ENCODE measurements around the gene SLC1A7. TPM values are rescaled to one million over a fixed set of nuclear protein-coding genes. Genes with fewer than 3 reads are reported as not detected.

Gene SLC1A7
- total and polyA plus RNA-seq, 8 donors = 0.08 to 0.45 (median 0.29) TPM; not detected in 5

GRCh38 chr1:53129891-53130597 is 12.4 kb downstream of the SLC1A7 start:
- H3K36me3 ChIP-seq = no peaks in the 10 kb centered on the region
- peaks cover 3 to 53% (median 22%) of the 10 kb centered on the region in 4 donors for H3K4me1 ChIP-seq
- DNase-seq = peak in 1 of 2 donors; percentile 8
- WGBS, 5 donors = 72 to 86% (median 84%) methylated on average over 12 of the region's 12 CpGs
- no peak for TF ChIP-seq POLR2AphosphoS5 (IDR thresholded peaks at IDR 0.05)
- no peak for TF ChIP-seq EP300 (IDR thresholded peaks at IDR 0.05)
- TF ChIP-seq CTCF (IDR thresholded peaks at IDR 0.05) = no peak
- TF ChIP-seq POLR2A (IDR thresholded peaks at IDR 0.05) = no peak
- H3K4me3 ChIP-seq = no peak overlapping the region
- H3K27me3 ChIP-seq = no peaks in the 10 kb centered on the region
- no peaks in the 10 kb centered on the region for H3K9me3 ChIP-seq
- peak overlapping the region in 3 of 5 donors; percentile 71 to 82 (median 72) for H3K27ac ChIP-seq
- intact Hi-C loops (cut with DNase I; ENCODE audit: low total_unique reads) = no loop called here

- peak in 1 of 2 donors; percentile 2 for DNase-seq
- intact Hi-C loops (cut with DNase I; ENCODE audit: low total_unique reads) = no loop called here
- Histone ChIP-seq H3K27ac (no peak overlapping the region), H3K36me3 (no peaks in the 10 kb centered on the region), H3K9me3 (no peaks in the 10 kb centered on the region), H3K4me3 (no peak overlapping the region), H3K4me1 (peaks cover under 1 to 61% (median 32%) of the 10 kb centered on the region in 4 donors), H3K27me3 (no peaks in the 10 kb centered on the region)
- TF ChIP-seq CTCF (IDR thresholded peaks at IDR 0.05) (no peak), POLR2AphosphoS5 (IDR thresholded peaks at IDR 0.05) (no peak), EP300 (IDR thresholded peaks at IDR 0.05) (no peak)
- WGBS, 5 donors = 85 to 100% (median 95%) methylated on average over 4 of the region's 4 CpGs
Observed at GRCh38 chr1:53128401-53128800, 14.0 kb downstream of the SLC1A7 start.

GRCh38 chr1:53127546-53127945 is 14.9 kb downstream of the SLC1A7 start:
- no peaks in the 10 kb centered on the region for H3K36me3 ChIP-seq
- no peaks in the 10 kb centered on the region for H3K9me3 ChIP-seq
- TF ChIP-seq CTCF (IDR thresholded peaks at IDR 0.05) (no peak), POLR2A (IDR thresholded peaks at IDR 0.05) (no peak), POLR2AphosphoS5 (IDR thresholded peaks at IDR 0.05) (no peak), EP300 (IDR thresholded peaks at IDR 0.05) (no peak)
- WGBS, 5 donors = 84 to 89% (median 88%) methylated on average over 5 of the region's 5 CpGs
- peaks cover 7 to 70% (median 40%) of the 10 kb centered on the region in 4 donors for H3K4me1 ChIP-seq
- no peak for DNase-seq
- intact Hi-C loops (cut with DNase I; ENCODE audit: low total_unique reads) = no loop called here
- H3K4me3 ChIP-seq = no peak overlapping the region
- H3K27me3 ChIP-seq = no peaks in the 10 kb centered on the region
- no peak overlapping the region for H3K27ac ChIP-seq

- no peaks in the 10 kb centered on the region for H3K27me3 ChIP-seq
- H3K4me1 ChIP-seq = peaks cover 18 to 73% (median 49%) of the 10 kb centered on the region in 4 donors
- peak overlapping the region in 3 of 5 donors; percentile 3 to 79 (median 76) for H3K27ac ChIP-seq
- no peaks in the 10 kb centered on the region for H3K9me3 ChIP-seq
- WGBS, 5 donors = 55 to 76% (median 67%) methylated on average over 1 of the region's 1 CpG
- DNase-seq = no peak
- H3K36me3 ChIP-seq = no peaks in the 10 kb centered on the region
- TF ChIP-seq EP300 (IDR thresholded peaks at IDR 0.05) (no peak), POLR2A (IDR thresholded peaks at IDR 0.05) (no peak), POLR2AphosphoS5 (IDR thresholded peaks at IDR 0.05) (no peak), CTCF (IDR thresholded peaks at IDR 0.05) (no peak)
- intact Hi-C loops (cut with DNase I; ENCODE audit: low total_unique reads) = no loop called here
- H3K4me3 ChIP-seq = no peak overlapping the region
Observed at GRCh38 chr1:53126495-53126894, 15.9 kb downstream of the SLC1A7 start.

Measured in stomach (tissue), 9 donors.